Tibial nerve (tissue), 4 donors: Measurements from ENCODE around the gene ERH. TPM values are rescaled to one million over a fixed set of nuclear protein-coding genes. Genes with fewer than 3 reads are reported as not detected.

Source experiments
- DNase-seq, 2 donors: peaks; one replicate each; pipeline ENCODE4 v3.0.0-alpha.2; 2019; ENCODE audit warnings: low spot score in 2 of 2
- H3K27ac ChIP-seq, 4 donors: fragments of 200-600 bp; sonication (generic) in 3 of 4; one replicate each; pipeline ENCODE4 v1.5.1; 2017 to 2019; ENCODE audit warnings: mild to moderate bottlenecking in 1 of 4
- H3K27me3 ChIP-seq, 2 donors: fragments of 200-600 bp; sonication (generic) in 1 of 2; one replicate each; pipeline versions ENCODE4 v1.5.1 to v1.6.0; 2017 to 2019
- H3K36me3 ChIP-seq, 3 donors: fragments of 200-600 bp; sonication (generic); one replicate each; pipeline ENCODE4 v1.5.1; 2018 to 2019
- H3K4me1 ChIP-seq, 4 donors: fragments of 200-600 bp; sonication (generic) in 3 of 4; one replicate each; pipeline ENCODE4 v1.5.1; 2017 to 2019
- H3K4me3 ChIP-seq, 4 donors: fragments of 200-600 bp; sonication (generic) in 3 of 4; one replicate each; pipeline ENCODE4 v1.5.1; 2017 to 2019; ENCODE audit warnings: mild to moderate bottlenecking in 1 of 4, moderate library complexity in 1 of 4
- H3K9me3 ChIP-seq, 4 donors: fragments of 200-600 bp; sonication (generic) in 3 of 4; one replicate each; pipeline ENCODE4 v1.5.1; 2017 to 2019
- CTCF ChIP-seq, 5 experiments: fragments of 200-600 bp in 3 of 5; fragments of 450-650 bp in 2 of 5; sonication (generic) in 3 of 5; IDR thresholded peaks; one replicate each; pipeline ENCODE4 v1.5.1; 2016 to 2019; ENCODE audit warnings: antibody characterized with exemption in 5 of 5, mild to moderate bottlenecking in 3 of 5, moderate library complexity in 2 of 5
- EP300 ChIP-seq, 2 donors: sonication (generic); formaldehyde crosslinking; IDR thresholded peaks; one replicate each; pipeline ENCODE4 v1.6.1; 2017; ENCODE audit warnings: antibody characterized with exemption in 2 of 2, mild to moderate bottlenecking in 1 of 2
- POLR2A ChIP-seq, 2 donors: fragments of 450-650 bp; IDR thresholded peaks; one replicate each; pipeline ENCODE4 v1.6.1; 2017; ENCODE audit warnings: antibody characterized with exemption in 2 of 2, mild to moderate bottlenecking in 2 of 2, moderate library complexity in 2 of 2
- WGBS, 2 donors: methylation state at CpG; one replicate each; pipeline ENCODE4 v1.1.5; 2018; 5-methylcytosine and 5-hydroxymethylcytosine counted together
- total RNA-seq, 4 donors: library from RNA; depleted of rRNA; stranded (reverse); fragments of >200 nt; gene quantifications; one replicate each; pipeline ENCODE4 v1.1.0, GENCODE V29; 2016

Gene ERH
- total RNA-seq, 4 donors from 2014 or later: 59.4 to 113 (median 82.5) TPM

- TF ChIP-seq POLR2A (IDR thresholded peaks at IDR 0.05): no peak
- TF ChIP-seq CTCF (IDR thresholded peaks at IDR 0.05): no peak
- TF ChIP-seq EP300 (IDR thresholded peaks at IDR 0.05): no peak
- Histone ChIP-seq H3K27ac (no peak overlapping the region), H3K4me3 (no peak overlapping the region), H3K36me3 (peaks cover 0 to 55% (median 5%) of the 10 kb centered on the region in 3 donors), H3K9me3 (no peaks in the 10 kb centered on the region), H3K27me3 (no peaks in the 10 kb centered on the region), H3K4me1 (peaks cover 0 to 8% (median 0%) of the 10 kb centered on the region in 4 donors)
- DNase-seq: no peak
- 93 to 94% methylated on average over 2 of the region's 2 CpGs for WGBS, 2 donors
These were observed 19.8 kb downstream of the ERH start for GRCh38 chr14:69378274-69378673.

GRCh38 chr14:69376439-69376838, 21.7 kb downstream of the ERH start:
- Histone ChIP-seq H3K9me3 (no peaks in the 10 kb centered on the region), H3K27ac (no peak overlapping the region), H3K27me3 (no peaks in the 10 kb centered on the region), H3K36me3 (peaks cover 0 to 65% (median 5%) of the 10 kb centered on the region in 3 donors), H3K4me3 (no peak overlapping the region), H3K4me1 (peaks cover 0 to 8% (median 0%) of the 10 kb centered on the region in 4 donors)
- TF ChIP-seq CTCF (IDR thresholded peaks at IDR 0.05) (no peak), EP300 (IDR thresholded peaks at IDR 0.05) (no peak), POLR2A (IDR thresholded peaks at IDR 0.05) (no peak)
- DNase-seq: no peak

- H3K4me3 ChIP-seq: no peak overlapping the region
- no peak for DNase-seq
- WGBS, 2 donors: 93 to 99% methylated on average over 5 of the region's 5 CpGs
- peaks cover 0 to 60% (median 5%) of the 10 kb centered on the region in 3 donors for H3K36me3 ChIP-seq
- no peaks in the 10 kb centered on the region for H3K9me3 ChIP-seq
- H3K27me3 ChIP-seq: no peaks in the 10 kb centered on the region
- H3K27ac ChIP-seq: no peak overlapping the region
- peaks cover 0 to 4% (median 0%) of the 10 kb centered on the region in 4 donors for H3K4me1 ChIP-seq
- no peak for TF ChIP-seq POLR2A (IDR thresholded peaks at IDR 0.05)
- TF ChIP-seq EP300 (IDR thresholded peaks at IDR 0.05): no peak
- no peak for TF ChIP-seq CTCF (IDR thresholded peaks at IDR 0.05)
These were observed 22.4 kb downstream of the ERH start for GRCh38 chr14:69375722-69376121.

- Histone ChIP-seq H3K36me3 (peaks cover 0 to 56% (median 5%) of the 10 kb centered on the region in 3 donors), H3K27me3 (no peaks in the 10 kb centered on the region), H3K4me3 (no peak overlapping the region), H3K4me1 (peaks cover 0 to 4% (median 0%) of the 10 kb centered on the region in 4 donors), H3K9me3 (no peaks in the 10 kb centered on the region), H3K27ac (no peak overlapping the region)
- DNase-seq: no peak
- 81 to 96% methylated on average over 3 of the region's 3 CpGs for WGBS, 2 donors
- no peak for TF ChIP-seq POLR2A (IDR thresholded peaks at IDR 0.05)
- TF ChIP-seq EP300 (IDR thresholded peaks at IDR 0.05): no peak
- TF ChIP-seq CTCF (IDR thresholded peaks at IDR 0.05): no peak
These were observed 22.9 kb downstream of the ERH start for GRCh38 chr14:69375182-69375581.

- no peaks in the 10 kb centered on the region for H3K27me3 ChIP-seq
- H3K4me3 ChIP-seq: no peak overlapping the region
- DNase-seq: no peak
- no peaks in the 10 kb centered on the region for H3K9me3 ChIP-seq
- H3K4me1 ChIP-seq: peaks cover 0 to 4% (median 0%) of the 10 kb centered on the region in 4 donors
- peaks cover 0 to 46% (median 5%) of the 10 kb centered on the region in 3 donors for H3K36me3 ChIP-seq
- TF ChIP-seq CTCF (IDR thresholded peaks at IDR 0.05) (no peak), EP300 (IDR thresholded peaks at IDR 0.05) (no peak), POLR2A (IDR thresholded peaks at IDR 0.05) (no peak)
- no peak overlapping the region for H3K27ac ChIP-seq
These were observed 23.9 kb downstream of the ERH start for GRCh38 chr14:69374235-69374634.
